ENCODE data around the gene RND2. TPM values are rescaled to one million over a fixed set of nuclear protein-coding genes. Genes with fewer than 3 reads are reported as not detected.
A peak's percentile ranks its signal among the peaks of the same experiment; 100 is the strongest.

RND2 gene
- total and polyA plus RNA-seq, 9 of the 15 experiments (the other 6 are each of a cell fraction or from before 2014, with no cell fraction given), result 0.15 to 1.9 (median 0.98) TPM

DNA sequence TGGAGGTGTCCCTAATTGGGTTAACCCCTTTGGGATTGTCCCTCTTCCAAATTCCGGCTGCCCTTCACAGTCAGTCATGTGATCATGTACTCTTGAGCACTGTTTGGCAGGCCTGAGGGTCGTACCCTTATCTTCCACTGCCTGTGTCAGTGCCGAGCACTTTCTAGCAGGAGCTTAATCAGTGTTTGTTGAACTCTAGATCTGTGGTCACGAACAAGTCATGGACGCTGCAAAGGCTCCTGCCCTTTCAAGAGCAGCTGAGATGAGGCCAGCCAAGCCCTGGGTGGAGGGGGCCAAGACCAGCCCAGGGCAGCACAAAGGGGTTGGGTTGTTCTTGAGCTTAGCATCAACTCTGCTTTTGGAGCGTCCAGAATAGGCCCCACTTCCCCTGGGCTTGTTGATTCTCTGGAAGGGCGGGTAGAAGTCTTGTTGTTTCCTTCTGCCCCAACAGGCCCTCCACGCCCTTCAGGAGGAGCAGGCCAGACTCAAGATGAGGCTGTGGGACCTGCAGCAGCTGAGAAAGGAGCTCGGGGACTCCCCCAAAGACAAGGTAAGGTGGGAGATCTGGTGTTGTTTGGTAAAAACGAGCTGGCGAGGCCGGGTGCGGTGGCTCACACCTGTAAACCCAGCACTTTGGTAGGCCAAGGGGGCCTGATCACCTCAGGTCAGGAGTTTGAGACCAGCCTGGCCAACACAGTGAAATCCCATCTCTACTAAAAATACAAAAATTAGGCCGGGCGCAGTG lies 13.1 kb upstream of the RND2 start (continued):
- TF ChIP-seq PHF8 (IDR thresholded peaks at IDR 0.05; ENCODE audit: borderline replicate concordance, low read length) (no peak), ZBTB7A (IDR thresholded peaks at IDR 0.05; ENCODE audit: borderline replicate concordance, control insufficient read depth, low read depth, low read length) (peak; percentile 48; the same call in 1 of the 2 replicates), TCF3 (CRISPR knock-in tag; IDR thresholded peaks at IDR 0.05) (0 out of 2 replicates have a peak, but pooled peaks have one; percentile 25), SREBF2 (CRISPR knock-in tag; IDR thresholded peaks at IDR 0.05) (no peak), ARID1B (IDR thresholded peaks at IDR 0.05) (peak; percentile 23), COPS2 (conservative IDR thresholded peaks at IDR 0.05) (no peak), DMBX1 (CRISPR knock-in tag; IDR thresholded peaks at IDR 0.05; ENCODE audit: borderline replicate concordance) (0 out of 2 replicates have a peak, but pooled peaks have one; percentile 11), CXXC5 (CRISPR knock-in tag; IDR thresholded peaks at IDR 0.05) (no peak), ZFP1 (CRISPR knock-in tag; IDR thresholded peaks at IDR 0.05) (no peak), BRF1 (IDR thresholded peaks at IDR 0.05; ENCODE audit: borderline replicate concordance, extremely low read depth, insufficient read length) (no peak), ZNF589 (CRISPR knock-in tag; IDR thresholded peaks at IDR 0.05; ENCODE audit: low read depth) (no peak), POU5F1 (IDR thresholded peaks at IDR 0.05; ENCODE audit: borderline replicate concordance, low read depth, low read length, partially characterized antibody) (no peak), SETDB1 (IDR thresholded peaks at IDR 0.05; ENCODE audit: low read length) (no peak), PTRF (tag; IDR thresholded peaks at IDR 0.05) (no peak), KDM2B (CRISPR knock-in tag; IDR thresholded peaks at IDR 0.05) (no peak), SMAD3 (CRISPR knock-in tag; conservative IDR thresholded peaks at IDR 0.05) (no peak)
- TF ChIP-seq, protein P1, sequence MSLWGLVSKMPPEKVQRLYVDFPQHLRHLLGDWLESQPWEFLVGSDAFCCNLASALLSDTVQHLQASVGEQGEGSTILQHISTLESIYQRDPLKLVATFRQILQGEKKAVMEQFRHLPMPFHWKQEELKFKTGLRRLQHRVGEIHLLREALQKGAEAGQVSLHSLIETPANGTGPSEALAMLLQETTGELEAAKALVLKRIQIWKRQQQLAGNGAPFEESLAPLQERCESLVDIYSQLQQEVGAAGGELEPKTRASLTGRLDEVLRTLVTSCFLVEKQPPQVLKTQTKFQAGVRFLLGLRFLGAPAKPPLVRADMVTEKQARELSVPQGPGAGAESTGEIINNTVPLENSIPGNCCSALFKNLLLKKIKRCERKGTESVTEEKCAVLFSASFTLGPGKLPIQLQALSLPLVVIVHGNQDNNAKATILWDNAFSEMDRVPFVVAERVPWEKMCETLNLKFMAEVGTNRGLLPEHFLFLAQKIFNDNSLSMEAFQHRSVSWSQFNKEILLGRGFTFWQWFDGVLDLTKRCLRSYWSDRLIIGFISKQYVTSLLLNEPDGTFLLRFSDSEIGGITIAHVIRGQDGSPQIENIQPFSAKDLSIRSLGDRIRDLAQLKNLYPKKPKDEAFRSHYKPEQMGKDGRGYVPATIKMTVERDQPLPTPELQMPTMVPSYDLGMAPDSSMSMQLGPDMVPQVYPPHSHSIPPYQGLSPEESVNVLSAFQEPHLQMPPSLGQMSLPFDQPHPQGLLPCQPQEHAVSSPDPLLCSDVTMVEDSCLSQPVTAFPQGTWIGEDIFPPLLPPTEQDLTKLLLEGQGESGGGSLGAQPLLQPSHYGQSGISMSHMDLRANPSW (CRISPR knock-in tag; IDR thresholded peaks at IDR 0.05), result no peak
- TF ChIP-seq, protein P2, sequence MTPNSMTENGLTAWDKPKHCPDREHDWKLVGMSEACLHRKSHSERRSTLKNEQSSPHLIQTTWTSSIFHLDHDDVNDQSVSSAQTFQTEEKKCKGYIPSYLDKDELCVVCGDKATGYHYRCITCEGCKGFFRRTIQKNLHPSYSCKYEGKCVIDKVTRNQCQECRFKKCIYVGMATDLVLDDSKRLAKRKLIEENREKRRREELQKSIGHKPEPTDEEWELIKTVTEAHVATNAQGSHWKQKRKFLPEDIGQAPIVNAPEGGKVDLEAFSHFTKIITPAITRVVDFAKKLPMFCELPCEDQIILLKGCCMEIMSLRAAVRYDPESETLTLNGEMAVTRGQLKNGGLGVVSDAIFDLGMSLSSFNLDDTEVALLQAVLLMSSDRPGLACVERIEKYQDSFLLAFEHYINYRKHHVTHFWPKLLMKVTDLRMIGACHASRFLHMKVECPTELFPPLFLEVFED (CRISPR knock-in tag; conservative IDR thresholded peaks at IDR 0.05), result no peak
- TF ChIP-seq, protein P3, sequence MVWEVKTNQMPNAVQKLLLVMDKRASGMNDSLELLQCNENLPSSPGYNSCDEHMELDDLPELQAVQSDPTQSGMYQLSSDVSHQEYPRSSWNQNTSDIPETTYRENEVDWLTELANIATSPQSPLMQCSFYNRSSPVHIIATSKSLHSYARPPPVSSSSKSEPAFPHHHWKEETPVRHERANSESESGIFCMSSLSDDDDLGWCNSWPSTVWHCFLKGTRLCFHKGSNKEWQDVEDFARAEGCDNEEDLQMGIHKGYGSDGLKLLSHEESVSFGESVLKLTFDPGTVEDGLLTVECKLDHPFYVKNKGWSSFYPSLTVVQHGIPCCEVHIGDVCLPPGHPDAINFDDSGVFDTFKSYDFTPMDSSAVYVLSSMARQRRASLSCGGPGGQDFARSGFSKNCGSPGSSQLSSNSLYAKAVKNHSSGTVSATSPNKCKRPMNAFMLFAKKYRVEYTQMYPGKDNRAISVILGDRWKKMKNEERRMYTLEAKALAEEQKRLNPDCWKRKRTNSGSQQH (CRISPR knock-in tag; IDR thresholded peaks at IDR 0.05), result no peak
- TF ChIP-seq, protein P4, sequence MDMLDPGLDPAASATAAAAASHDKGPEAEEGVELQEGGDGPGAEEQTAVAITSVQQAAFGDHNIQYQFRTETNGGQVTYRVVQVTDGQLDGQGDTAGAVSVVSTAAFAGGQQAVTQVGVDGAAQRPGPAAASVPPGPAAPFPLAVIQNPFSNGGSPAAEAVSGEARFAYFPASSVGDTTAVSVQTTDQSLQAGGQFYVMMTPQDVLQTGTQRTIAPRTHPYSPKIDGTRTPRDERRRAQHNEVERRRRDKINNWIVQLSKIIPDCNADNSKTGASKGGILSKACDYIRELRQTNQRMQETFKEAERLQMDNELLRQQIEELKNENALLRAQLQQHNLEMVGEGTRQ (CRISPR knock-in tag; IDR thresholded peaks at IDR 0.05), result peak; percentile 61
- TF ChIP-seq, protein P5, sequence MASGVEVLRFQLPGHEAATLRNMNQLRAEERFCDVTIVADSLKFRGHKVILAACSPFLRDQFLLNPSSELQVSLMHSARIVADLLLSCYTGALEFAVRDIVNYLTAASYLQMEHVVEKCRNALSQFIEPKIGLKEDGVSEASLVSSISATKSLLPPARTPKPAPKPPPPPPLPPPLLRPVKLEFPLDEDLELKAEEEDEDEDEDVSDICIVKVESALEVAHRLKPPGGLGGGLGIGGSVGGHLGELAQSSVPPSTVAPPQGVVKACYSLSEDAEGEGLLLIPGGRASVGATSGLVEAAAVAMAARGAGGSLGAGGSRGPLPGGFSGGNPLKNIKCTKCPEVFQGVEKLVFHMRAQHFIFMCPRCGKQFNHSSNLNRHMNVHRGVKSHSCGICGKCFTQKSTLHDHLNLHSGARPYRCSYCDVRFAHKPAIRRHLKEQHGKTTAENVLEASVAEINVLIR (CRISPR knock-in tag; IDR thresholded peaks at IDR 0.05), result no peak

All from K562 (cell line).